Spleen (tissue), 7 donors: ENCODE measurements around the gene PTPRE.

Source experiments
- POLR2A ChIP-seq, 3 donors: fragments of 450-650 bp; IDR thresholded peaks; one replicate each; pipeline ENCODE4 v1.5.1; 2017; ENCODE audit warnings: antibody characterized with exemption in 3 of 3, mild to moderate bottlenecking in 1 of 3
- POLR2AphosphoS5 ChIP-seq, 3 donors: sonication (generic); formaldehyde crosslinking; IDR thresholded peaks; one replicate each; pipeline ENCODE4 v1.5.1; 2017; ENCODE audit warnings: antibody characterized with exemption in 3 of 3
- TF ChIP-seq, protein P1 (sequence below), 11 experiments: fragments of 200-600 bp in 7 of 11; fragments of 450-650 bp in 4 of 11; sonication (generic) in 4 of 11; IDR thresholded peaks in 8 of 11; conservative IDR thresholded peaks in 3 of 11; 1 replicate in 7 of 11; 2 replicates in 4 of 11; pipeline versions ENCODE4 v1.4.0 to v1.8.0; 2016 to 2021; ENCODE audit warnings: antibody characterized with exemption in 11 of 11, inconsistent platforms in 4 of 11, mild to moderate bottlenecking in 1 of 11
- donor health status: DM: no; HTN: no; CAD: no; lungs with moderate emphysema.
- donor health status: DM: no; HTN: no; CAD: no.
- donor health status: DM: no; HTN: no; CAD: no.

DNA sequence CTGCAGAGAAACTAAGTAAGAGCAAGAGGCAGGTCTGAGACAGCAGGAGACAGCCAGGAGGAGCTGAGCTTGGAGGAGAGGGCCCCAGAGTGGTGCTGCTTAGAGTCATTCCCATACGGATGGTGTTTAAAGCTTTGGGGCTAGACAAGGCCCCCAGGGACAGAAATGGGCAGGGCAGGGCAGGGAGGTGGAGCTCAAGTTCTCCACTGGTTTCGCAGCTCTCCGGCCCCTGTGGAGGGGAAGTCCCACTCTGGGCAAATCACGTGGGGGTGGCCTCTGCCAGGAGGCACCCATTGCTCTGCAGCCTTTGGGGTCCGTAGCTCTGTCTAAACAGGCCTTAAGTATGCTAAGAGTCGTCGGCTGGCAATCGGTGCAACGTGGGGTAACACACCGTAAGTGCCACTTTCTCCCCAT, 1.0 kb upstream of the PTPRE start:
- TF ChIP-seq POLR2A (IDR thresholded peaks at IDR 0.05) (no peak), POLR2AphosphoS5 (IDR thresholded peaks at IDR 0.05) (no peak)
- TF ChIP-seq, protein P1, sequence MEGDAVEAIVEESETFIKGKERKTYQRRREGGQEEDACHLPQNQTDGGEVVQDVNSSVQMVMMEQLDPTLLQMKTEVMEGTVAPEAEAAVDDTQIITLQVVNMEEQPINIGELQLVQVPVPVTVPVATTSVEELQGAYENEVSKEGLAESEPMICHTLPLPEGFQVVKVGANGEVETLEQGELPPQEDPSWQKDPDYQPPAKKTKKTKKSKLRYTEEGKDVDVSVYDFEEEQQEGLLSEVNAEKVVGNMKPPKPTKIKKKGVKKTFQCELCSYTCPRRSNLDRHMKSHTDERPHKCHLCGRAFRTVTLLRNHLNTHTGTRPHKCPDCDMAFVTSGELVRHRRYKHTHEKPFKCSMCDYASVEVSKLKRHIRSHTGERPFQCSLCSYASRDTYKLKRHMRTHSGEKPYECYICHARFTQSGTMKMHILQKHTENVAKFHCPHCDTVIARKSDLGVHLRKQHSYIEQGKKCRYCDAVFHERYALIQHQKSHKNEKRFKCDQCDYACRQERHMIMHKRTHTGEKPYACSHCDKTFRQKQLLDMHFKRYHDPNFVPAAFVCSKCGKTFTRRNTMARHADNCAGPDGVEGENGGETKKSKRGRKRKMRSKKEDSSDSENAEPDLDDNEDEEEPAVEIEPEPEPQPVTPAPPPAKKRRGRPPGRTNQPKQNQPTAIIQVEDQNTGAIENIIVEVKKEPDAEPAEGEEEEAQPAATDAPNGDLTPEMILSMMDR (IDR thresholded peaks at IDR 0.05 in 8 of 11, conservative IDR thresholded peaks at IDR 0.05 in 3 of 11): no peak
